SHP77 (cell line): ENCODE results near the gene GPC1.

Experiments
- DNase-seq, 2 experiments: peaks; one replicate each; lab custom pipeline; 2025; lab: John Stamatoyannopoulos, UW

Gene GPC1

GRCh38 chr2:240513549-240514287 lies 78.3 kb downstream of the GPC1 start:
- DNase-seq, result peak; percentile 48 to 65

- DNase-seq, result no peak
Measured at GRCh38 chr2:240514631-240515030, 79.2 kb downstream of the GPC1 start.

- no peak for DNase-seq
Measured at GRCh38 chr2:240517342-240517741, 81.9 kb downstream of the GPC1 start.
